Endothelial cell (in vitro differentiated cells): Measurements from ENCODE around the gene SLN. TPM values are rescaled to one million over a fixed set of nuclear protein-coding genes. Genes with fewer than 3 reads are reported as not detected.
"Not testable (repeated sequence)": the region's sequence is repeated elsewhere in the genome, so short reads cannot be mapped to it uniquely, and the experiment has no call there.

Experiments used
- DNase-seq: peaks from one replicate; pipeline ENCODE4 v3.0.0; 2021; ENCODE audit warnings: low spot score
- H3K27ac Mint-ChIP-seq: one replicate; pipeline ENCODE4 v1.8.0; 2021; ENCODE audit warnings: mixed read lengths, inconsistent platforms; ENCODE audit not compliant: unreplicated experiment
- H3K27me3 Mint-ChIP-seq: one replicate; pipeline ENCODE4 v1.8.0; 2021; ENCODE audit warnings: mild to moderate bottlenecking, moderate library complexity, mixed read lengths, inconsistent platforms; ENCODE audit not compliant: unreplicated experiment
- H3K36me3 Mint-ChIP-seq: one replicate; pipeline ENCODE4 v1.8.0; 2021; ENCODE audit warnings: mild to moderate bottlenecking, low read depth, mixed read lengths, inconsistent platforms; ENCODE audit not compliant: unreplicated experiment
- H3K4me1 Mint-ChIP-seq: one replicate; pipeline ENCODE4 v1.8.0; 2021; ENCODE audit warnings: mild to moderate bottlenecking, mixed read lengths, inconsistent platforms; ENCODE audit not compliant: unreplicated experiment
- H3K4me3 Mint-ChIP-seq: one replicate; pipeline ENCODE4 v1.8.0; 2021; ENCODE audit warnings: mild to moderate bottlenecking, mixed read lengths, inconsistent platforms; ENCODE audit not compliant: unreplicated experiment
- H3K9me3 Mint-ChIP-seq: one replicate; pipeline ENCODE4 v1.8.0; 2021; ENCODE audit warnings: mixed read lengths, inconsistent platforms; ENCODE audit not compliant: unreplicated experiment
- long read RNA-seq: library from polyadenylated mRNA; unstranded; transcript quantifications from one replicate; pipeline ENCODE4 v2.0.0, GENCODE V29; 2020; ENCODE audit not compliant: unreplicated experiment
- total RNA-seq: library from RNA; stranded (reverse); fragmentation: NEBNext Ultra II Directional; extraction: Animal tissue kit (Norgen Biotek cat#: 25700); gene quantifications from one replicate; pipeline ENCODE4 v1.2.1, GENCODE V29; 2021; ENCODE audit not compliant: unreplicated experiment
- TF ChIP-seq, protein P1 (sequence below): fragments of 200-600 bp; sonication (generic); IDR thresholded peaks from one replicate; pipeline ENCODE4 v1.5.0; 2021; ENCODE audit warnings: antibody characterized with exemption; ENCODE audit not compliant: unreplicated experiment

Gene SLN
- not detected for total RNA-seq
- long read RNA-seq, result 0 reads

DNA sequence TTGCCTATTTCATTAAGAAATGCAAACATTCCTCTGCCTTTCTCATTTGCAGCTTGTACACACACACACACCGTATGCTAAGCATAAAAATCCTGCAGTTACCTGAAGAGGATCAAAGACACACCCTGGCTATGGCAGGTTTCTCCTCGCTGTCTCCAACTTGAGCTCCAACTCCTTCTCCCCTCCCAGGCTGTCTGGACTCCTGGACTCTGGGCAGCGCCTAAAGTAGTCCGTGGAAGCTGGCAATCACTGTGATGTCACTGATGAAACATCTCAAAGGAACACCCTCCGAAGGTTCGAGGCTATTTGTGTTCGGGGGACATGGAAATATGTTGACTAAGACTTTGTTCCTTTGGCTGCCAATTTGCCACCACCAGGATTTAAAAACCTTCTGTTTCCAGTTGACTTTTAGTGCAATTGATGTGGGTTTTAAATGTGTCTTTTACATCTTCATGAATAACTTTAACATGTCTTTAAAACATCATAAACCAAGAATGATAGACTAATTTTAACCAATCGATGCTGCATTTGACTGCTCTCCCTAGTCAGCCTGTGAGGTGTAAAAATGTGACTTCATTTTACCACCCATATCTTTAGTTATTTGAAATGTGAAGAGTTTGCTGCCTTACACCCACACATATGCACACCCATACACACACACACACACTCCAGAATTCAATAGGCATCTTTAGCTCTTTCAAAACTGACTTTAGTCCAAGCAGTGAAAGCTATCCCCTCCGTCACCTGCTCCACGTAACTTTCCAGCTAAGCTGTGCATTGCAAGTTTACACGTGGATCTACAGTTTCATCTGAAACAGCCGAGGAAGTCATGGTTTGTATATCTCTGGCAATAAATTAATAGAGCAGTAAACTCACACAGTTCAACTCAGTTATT lies at the start of gene SLN:
Gene SLN, minus strand, starts transcription at position 196 of the 895 bp plus-strand sequence.
- Mint-ChIP-seq H3K4me1 (peaks cover 3% of the 10 kb centered on the region), H3K4me3 (no peak within 1 kb of the TSS), H3K9me3 (no peaks in the 10 kb centered on the region), H3K36me3 (no peaks in the 10 kb centered on the region), H3K27me3 (peaks cover under 1% of the 10 kb centered on the region), H3K27ac (no peak within 1 kb of the TSS)
- TF ChIP-seq, protein P1, sequence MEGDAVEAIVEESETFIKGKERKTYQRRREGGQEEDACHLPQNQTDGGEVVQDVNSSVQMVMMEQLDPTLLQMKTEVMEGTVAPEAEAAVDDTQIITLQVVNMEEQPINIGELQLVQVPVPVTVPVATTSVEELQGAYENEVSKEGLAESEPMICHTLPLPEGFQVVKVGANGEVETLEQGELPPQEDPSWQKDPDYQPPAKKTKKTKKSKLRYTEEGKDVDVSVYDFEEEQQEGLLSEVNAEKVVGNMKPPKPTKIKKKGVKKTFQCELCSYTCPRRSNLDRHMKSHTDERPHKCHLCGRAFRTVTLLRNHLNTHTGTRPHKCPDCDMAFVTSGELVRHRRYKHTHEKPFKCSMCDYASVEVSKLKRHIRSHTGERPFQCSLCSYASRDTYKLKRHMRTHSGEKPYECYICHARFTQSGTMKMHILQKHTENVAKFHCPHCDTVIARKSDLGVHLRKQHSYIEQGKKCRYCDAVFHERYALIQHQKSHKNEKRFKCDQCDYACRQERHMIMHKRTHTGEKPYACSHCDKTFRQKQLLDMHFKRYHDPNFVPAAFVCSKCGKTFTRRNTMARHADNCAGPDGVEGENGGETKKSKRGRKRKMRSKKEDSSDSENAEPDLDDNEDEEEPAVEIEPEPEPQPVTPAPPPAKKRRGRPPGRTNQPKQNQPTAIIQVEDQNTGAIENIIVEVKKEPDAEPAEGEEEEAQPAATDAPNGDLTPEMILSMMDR, result no peak
- no peak for DNase-seq

DNA sequence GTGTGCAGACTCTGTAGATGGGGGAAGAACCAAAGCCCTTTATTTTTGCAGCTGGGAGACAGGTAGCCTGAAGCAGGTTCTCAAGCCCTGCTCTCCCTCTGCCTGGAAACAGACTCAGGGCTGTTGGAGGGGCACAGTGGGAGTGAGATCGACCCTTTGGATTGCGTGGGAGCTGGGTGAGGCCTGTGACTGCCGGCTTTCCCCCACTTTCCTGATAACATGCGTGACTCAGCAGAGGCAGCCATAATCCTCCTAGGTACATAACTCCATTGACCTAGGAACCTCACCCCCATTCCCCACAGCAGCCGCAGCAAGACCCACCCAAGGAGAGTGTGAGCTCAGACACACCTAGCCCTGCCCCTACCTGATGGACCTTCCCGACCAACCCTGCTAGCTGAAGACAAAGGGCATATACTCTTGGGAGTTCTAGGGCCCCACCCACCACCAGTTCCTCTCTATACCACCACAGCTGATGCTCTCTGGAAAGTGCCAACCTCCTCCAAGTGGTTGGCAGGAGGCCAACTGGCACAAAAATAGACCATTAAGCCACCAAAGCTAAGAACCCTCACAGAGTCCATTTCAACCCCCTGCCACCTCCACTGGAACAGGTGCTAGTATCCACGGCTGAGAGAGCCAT lies 47.0 kb upstream of the SLN start:
- not testable (repeated sequence) for H3K4me3 Mint-ChIP-seq, H3K27ac Mint-ChIP-seq, DNase-seq, H3K27me3 Mint-ChIP-seq, H3K36me3 Mint-ChIP-seq, H3K4me1 Mint-ChIP-seq, H3K9me3 Mint-ChIP-seq

DNA sequence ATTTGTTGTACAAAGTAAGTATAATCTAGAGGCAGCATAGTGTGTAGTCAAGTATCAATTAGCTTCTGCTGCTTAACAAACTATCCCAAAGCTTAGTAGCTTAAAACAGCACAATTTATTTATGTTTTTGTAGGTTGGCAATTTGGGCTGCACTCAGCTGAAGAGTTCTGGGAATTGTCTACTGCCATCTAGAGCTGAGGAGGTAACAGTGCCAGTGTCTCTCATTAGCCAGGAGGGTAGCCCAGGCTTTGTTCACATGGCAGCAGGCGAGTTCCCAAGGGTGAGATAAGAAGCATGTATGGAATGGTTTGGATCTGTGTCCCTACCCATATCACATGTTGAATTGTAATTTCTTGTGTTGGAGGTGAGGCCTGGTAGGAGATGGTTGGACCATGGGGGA lies 45.8 kb upstream of the SLN start:
- Mint-ChIP-seq H3K9me3 (no peaks in the 10 kb centered on the region), H3K27me3 (no peaks in the 10 kb centered on the region), H3K27ac (no peak overlapping the region), H3K4me1 (no peaks in the 10 kb centered on the region), H3K4me3 (no peak overlapping the region), H3K36me3 (no peaks in the 10 kb centered on the region)
- TF ChIP-seq, protein P1, result no peak
- DNase-seq, result no peak

DNA sequence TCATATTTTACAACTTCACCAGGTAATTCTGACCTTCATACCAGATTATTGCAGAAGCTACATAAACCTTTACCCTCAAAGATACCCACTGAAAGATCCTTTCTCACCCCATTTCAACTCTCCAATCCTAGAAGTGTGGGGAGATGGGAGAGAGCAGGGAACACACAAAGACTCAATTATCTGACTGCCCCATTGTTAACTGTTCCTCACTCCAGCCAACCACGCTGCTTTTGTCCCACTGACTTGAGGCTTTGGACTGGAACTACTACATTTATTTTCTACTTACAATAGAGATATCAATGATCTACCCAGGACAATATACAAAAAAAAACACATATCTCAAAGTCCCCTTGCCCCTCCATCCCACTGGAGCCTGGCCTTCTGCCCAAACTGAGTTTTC lies 44.7 kb upstream of the SLN start:
- H3K27me3 Mint-ChIP-seq, result no peaks in the 10 kb centered on the region
- TF ChIP-seq, protein P1, result no peak
- no peak for DNase-seq
- H3K9me3 Mint-ChIP-seq, result no peaks in the 10 kb centered on the region
- H3K36me3 Mint-ChIP-seq, result no peaks in the 10 kb centered on the region
- H3K4me1 Mint-ChIP-seq, result no peaks in the 10 kb centered on the region
- no peak overlapping the region for H3K4me3 Mint-ChIP-seq
- H3K27ac Mint-ChIP-seq, result no peak overlapping the region

DNA sequence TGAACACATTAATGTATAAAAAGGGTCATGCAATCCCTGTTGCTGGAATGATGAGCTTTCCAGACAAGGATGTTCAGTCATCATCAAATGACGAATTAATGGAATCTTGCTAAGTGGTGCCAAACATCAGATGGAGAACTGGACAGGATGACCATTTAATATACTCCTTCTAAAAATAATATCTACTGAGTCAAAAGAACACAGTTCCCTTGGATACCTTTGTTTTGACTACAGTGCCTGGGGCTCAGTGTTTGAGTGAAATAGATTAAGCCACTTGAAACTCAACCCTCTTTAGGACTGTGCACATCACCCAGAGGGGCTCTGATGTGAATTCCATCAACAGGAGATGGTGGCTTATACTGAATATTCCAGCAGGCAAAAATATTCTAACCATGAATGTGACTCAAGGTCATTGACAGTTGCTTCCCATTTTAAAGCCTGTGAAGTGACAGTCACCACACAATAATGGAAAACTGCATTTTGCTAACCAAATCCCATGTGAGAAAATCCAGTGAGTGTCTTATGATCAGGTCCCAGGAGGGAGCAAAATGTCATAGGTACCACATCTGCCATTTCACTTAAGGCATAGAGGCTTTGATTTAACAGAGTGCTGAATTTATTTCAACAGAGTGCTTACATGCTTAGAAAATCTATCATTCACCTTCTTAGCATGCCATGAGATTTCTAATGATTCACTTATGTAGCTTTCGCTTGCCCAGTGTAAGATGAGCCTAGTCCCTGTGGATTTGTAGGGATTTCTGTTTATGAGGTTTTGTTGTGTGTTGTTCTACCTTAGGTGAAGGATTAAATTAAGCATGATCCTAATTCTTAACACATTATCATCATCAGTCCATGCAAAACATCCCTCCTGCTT lies 41.3 kb upstream of the SLN start:
- Mint-ChIP-seq H3K36me3 (no peaks in the 10 kb centered on the region), H3K9me3 (no peaks in the 10 kb centered on the region), H3K4me1 (no peaks in the 10 kb centered on the region), H3K27me3 (no peaks in the 10 kb centered on the region), H3K4me3 (no peak overlapping the region), H3K27ac (no peak overlapping the region)
- TF ChIP-seq, protein P1, result no peak
- no peak for DNase-seq
